ENCODE measurements around the gene TMEM134. TPM values are rescaled to one million over a fixed set of nuclear protein-coding genes. Genes with fewer than 3 reads are reported as not detected.

The TMEM134 gene
- total and polyA plus RNA-seq, 9 of the 15 experiments (the other 6 are each of a cell fraction or from before 2014, with no cell fraction given) = 0.63 to 48.4 (median 10.7) TPM

GRCh38 chr11:67468759-67469507 is at the start of gene TMEM134 (continued):
- no peak for TF ChIP-seq NR0B1 (IDR thresholded peaks at IDR 0.05; ENCODE audit: partially characterized antibody)
- TF ChIP-seq SETDB1 (IDR thresholded peaks at IDR 0.05; ENCODE audit: low read length) = no peak
- TF ChIP-seq PCBP2 (IDR thresholded peaks at IDR 0.05; ENCODE audit: low read depth, low read length, poor library complexity, severe bottlenecking) = no peak
- TF ChIP-seq ARID1B (IDR thresholded peaks at IDR 0.05) = no peak
- no peak; the same call in 1 of the 2 replicates for TF ChIP-seq CTBP1 (IDR thresholded peaks at IDR 0.05; ENCODE audit: borderline replicate concordance)
- no peak for TF ChIP-seq NFRKB (IDR thresholded peaks at IDR 0.05; ENCODE audit: low read depth)
- TF ChIP-seq MTA2 (IDR thresholded peaks at IDR 0.05; ENCODE audit: low read depth) = no peak
- TF ChIP-seq DDX20 (tag; IDR thresholded peaks at IDR 0.05; ENCODE audit: low read depth) = no peak
- TF ChIP-seq NR3C1 (CRISPR knock-in tag; IDR thresholded peaks at IDR 0.05) = no peak
- TF ChIP-seq CGGBP1 (CRISPR knock-in tag; IDR thresholded peaks at IDR 0.05) = no peak
- no peak for TF ChIP-seq ZNF121 (CRISPR knock-in tag; conservative IDR thresholded peaks at IDR 0.05)
- no peak for TF ChIP-seq POLR2AphosphoS2 (IDR thresholded peaks at IDR 0.05; ENCODE audit: low read length)
- no peak for TF ChIP-seq FIP1L1 (IDR thresholded peaks at IDR 0.05; ENCODE audit: low read depth, low read length, poor library complexity, severe bottlenecking)
- TF ChIP-seq ZNF217 (CRISPR knock-in tag; IDR thresholded peaks at IDR 0.05) = no peak
- no peak for TF ChIP-seq PRMT5 (CRISPR knock-in tag; IDR thresholded peaks at IDR 0.05)
- TF ChIP-seq ZNF655 (CRISPR knock-in tag; IDR thresholded peaks at IDR 0.05) = no peak
- no peak for TF ChIP-seq EP300 (IDR thresholded peaks at IDR 0.05; ENCODE audit: low read length)
- no peak for TF ChIP-seq E2F3 (CRISPR knock-in tag; IDR thresholded peaks at IDR 0.05)
- no peak for TF ChIP-seq TSHZ1 (CRISPR knock-in tag; IDR thresholded peaks at IDR 0.05)
- 0 out of 2 replicates have a peak, but pooled peaks have one; percentile 26 for TF ChIP-seq ZNF263 (CRISPR knock-in tag; IDR thresholded peaks at IDR 0.05; ENCODE audit: borderline replicate concordance)
- no peak for TF ChIP-seq ZNF449 (CRISPR knock-in tag; IDR thresholded peaks at IDR 0.05)
- no peak for TF ChIP-seq HSF4 (CRISPR knock-in tag; IDR thresholded peaks at IDR 0.05; ENCODE audit: borderline replicate concordance)

All from K562 (cell line).